ENCODE data around the gene RNF215.

The RNF215 gene

GRCh38 chr22:30420347-30421125 lies 33.3 kb upstream of the RNF215 start:
- H3F3A ChIP-seq (ENCODE audit: insufficient read depth): peaks cover 11% of the 10 kb centered on the region
- no peaks in the 10 kb centered on the region for H4K20me1 ChIP-seq (ENCODE audit: low read depth, low read length)
- H3K9me2 ChIP-seq (replicated peaks; ENCODE audit: insufficient read depth, low read length): no peaks in the 10 kb centered on the region
- H2AFZ ChIP-seq (ENCODE audit: low read depth, low read length, severe bottlenecking): no peak overlapping the region
- H3K36me3 ChIP-seq (ENCODE audit: low read length): no peaks in the 10 kb centered on the region; the same call in 1 of the 2 replicates
- no peak for TF ChIP-seq EZH2phosphoT487 (conservative IDR thresholded peaks at IDR 0.05; ENCODE audit: low read length)
- no peak for TF ChIP-seq CTCF (IDR thresholded peaks at IDR 0.05; ENCODE audit: insufficient read depth, low read length, poor library complexity, severe bottlenecking)
- no peak overlapping the region for H3K9ac ChIP-seq (ENCODE audit: low read length)
- no peak overlapping the region for H3K27ac ChIP-seq (ENCODE audit: low read depth, low read length)
- no peak overlapping the region for H3K4me2 ChIP-seq (ENCODE audit: low read depth, low read length, poor library complexity, severe bottlenecking)
- no peak overlapping the region for H3K4me3 ChIP-seq (ENCODE audit: insufficient read depth, low read length, poor library complexity, severe bottlenecking)
- H3K27me3 ChIP-seq (ENCODE audit: low read length): no peaks in the 10 kb centered on the region
- 0 out of 2 replicates have a peak, but pooled peaks cover 5% of the 10 kb centered on the region for H3K79me2 ChIP-seq (ENCODE audit: insufficient read depth, low read length)
- no peaks in the 10 kb centered on the region for H3K9me3 ChIP-seq (ENCODE audit: insufficient read depth, low read length)

- TF ChIP-seq CTCF (IDR thresholded peaks at IDR 0.05; ENCODE audit: insufficient read depth, low read length, poor library complexity, severe bottlenecking): no peak
- no peak overlapping the region for H3K27ac ChIP-seq (ENCODE audit: low read depth, low read length)
- no peaks in the 10 kb centered on the region; the same call in 1 of the 2 replicates for H3K36me3 ChIP-seq (ENCODE audit: low read length)
- no peaks in the 10 kb centered on the region for H3K9me3 ChIP-seq (ENCODE audit: insufficient read depth, low read length)
- no peak overlapping the region for H3K4me3 ChIP-seq (ENCODE audit: insufficient read depth, low read length, poor library complexity, severe bottlenecking)
- H3K4me2 ChIP-seq (ENCODE audit: low read depth, low read length, poor library complexity, severe bottlenecking): no peak overlapping the region
- no peak overlapping the region for H3K9ac ChIP-seq (ENCODE audit: low read length)
- H3K79me2 ChIP-seq (ENCODE audit: insufficient read depth, low read length): no peaks in the 10 kb centered on the region
- H3K9me2 ChIP-seq (replicated peaks; ENCODE audit: insufficient read depth, low read length): no peaks in the 10 kb centered on the region
- H4K20me1 ChIP-seq (ENCODE audit: low read depth, low read length): no peaks in the 10 kb centered on the region
- no peaks in the 10 kb centered on the region for H3K27me3 ChIP-seq (ENCODE audit: low read length)
- no peaks in the 10 kb centered on the region; the same call in 1 of the 2 replicates for H3F3A ChIP-seq (ENCODE audit: insufficient read depth)
- H2AFZ ChIP-seq (ENCODE audit: low read depth, low read length, severe bottlenecking): no peak overlapping the region
Observed at GRCh38 chr22:30416837-30417236, 29.6 kb upstream of the RNF215 start.

- Histone ChIP-seq H3K9me2 (replicated peaks; ENCODE audit: insufficient read depth, low read length) (no peaks in the 10 kb centered on the region), H3K9ac (ENCODE audit: low read length) (no peak overlapping the region), H3F3A (ENCODE audit: insufficient read depth) (no peaks in the 10 kb centered on the region; the same call in 1 of the 2 replicates), H3K36me3 (ENCODE audit: low read length) (no peaks in the 10 kb centered on the region; the same call in 1 of the 2 replicates), H3K9me3 (ENCODE audit: insufficient read depth, low read length) (no peaks in the 10 kb centered on the region), H3K27ac (ENCODE audit: low read depth, low read length) (no peak overlapping the region), H4K20me1 (ENCODE audit: low read depth, low read length) (no peaks in the 10 kb centered on the region), H3K4me3 (ENCODE audit: insufficient read depth, low read length, poor library complexity, severe bottlenecking) (no peak overlapping the region), H3K27me3 (ENCODE audit: low read length) (no peaks in the 10 kb centered on the region), H2AFZ (ENCODE audit: low read depth, low read length, severe bottlenecking) (no peak overlapping the region), H3K4me2 (ENCODE audit: low read depth, low read length, poor library complexity, severe bottlenecking) (no peak overlapping the region), H3K79me2 (ENCODE audit: insufficient read depth, low read length) (no peaks in the 10 kb centered on the region)
- no peak for TF ChIP-seq EZH2phosphoT487 (conservative IDR thresholded peaks at IDR 0.05; ENCODE audit: low read length)
Observed at GRCh38 chr22:30416403-30416802, 29.2 kb upstream of the RNF215 start.

- Histone ChIP-seq H3K9me3 (ENCODE audit: insufficient read depth, low read length) (no peaks in the 10 kb centered on the region), H3K27me3 (ENCODE audit: low read length) (no peaks in the 10 kb centered on the region), H3K36me3 (ENCODE audit: low read length) (no peaks in the 10 kb centered on the region), H4K20me1 (ENCODE audit: low read depth, low read length) (no peaks in the 10 kb centered on the region), H2AFZ (ENCODE audit: low read depth, low read length, severe bottlenecking) (no peak overlapping the region), H3K4me2 (ENCODE audit: low read depth, low read length, poor library complexity, severe bottlenecking) (no peak overlapping the region), H3K4me3 (ENCODE audit: insufficient read depth, low read length, poor library complexity, severe bottlenecking) (no peak overlapping the region), H3K9me2 (replicated peaks; ENCODE audit: insufficient read depth, low read length) (no peaks in the 10 kb centered on the region), H3K9ac (ENCODE audit: low read length) (no peak overlapping the region), H3K27ac (ENCODE audit: low read depth, low read length) (no peak overlapping the region), H3K79me2 (ENCODE audit: insufficient read depth, low read length) (no peaks in the 10 kb centered on the region), H3F3A (ENCODE audit: insufficient read depth) (no peaks in the 10 kb centered on the region)
- TF ChIP-seq EZH2phosphoT487 (conservative IDR thresholded peaks at IDR 0.05; ENCODE audit: low read length) (no peak), CTCF (IDR thresholded peaks at IDR 0.05; ENCODE audit: insufficient read depth, low read length, poor library complexity, severe bottlenecking) (no peak)
Observed at GRCh38 chr22:30414525-30415047, 27.4 kb upstream of the RNF215 start.

Data from SU-DHL-6 (cell line).